Muscle of leg (tissue), 16 donors: ENCODE measurements around the gene TBCD. TPM values are rescaled to one million over a fixed set of nuclear protein-coding genes. Genes with fewer than 3 reads are reported as not detected.

Source experiments
- DNase-seq: peaks from one replicate; pipeline ENCODE4 v3.0.0; 2013
- H3K27ac ChIP-seq: one replicate; pipeline ENCODE4 v1.5.1; 2013; ENCODE audit warnings: mild to moderate bottlenecking, low read length, control low read depth
- H3K27me3 ChIP-seq: one replicate; pipeline ENCODE4 v1.6.1; 2013; ENCODE audit warnings: low read length; ENCODE audit not compliant: control insufficient read depth, insufficient read depth
- H3K36me3 ChIP-seq: one replicate; pipeline ENCODE4 v1.6.1; 2013; ENCODE audit warnings: low read length; ENCODE audit not compliant: control insufficient read depth, insufficient read depth
- H3K4me1 ChIP-seq: one replicate; pipeline ENCODE4 v1.6.1; 2013; ENCODE audit warnings: low read length; ENCODE audit not compliant: control insufficient read depth, insufficient read depth
- H3K4me3 ChIP-seq: one replicate; pipeline ENCODE4 v1.5.1; 2013; ENCODE audit warnings: low read length, control low read depth
- H3K9me3 ChIP-seq: replicated peaks from 2 replicates; pipeline ENCODE4 v1.6.1; 2013; ENCODE audit warnings: low read depth, low read length; ENCODE audit not compliant: control insufficient read depth
- WGBS: methylation state at CpG from one replicate; pipeline ENCODE4 v1.1.5; 2013; ENCODE audit warnings: missing lambda C conversion rate; ENCODE audit not compliant: insufficient coverage; 5-methylcytosine and 5-hydroxymethylcytosine counted together
- long read RNA-seq, 11 donors: transcript quantifications; one replicate each; lab custom pipeline, GENCODE V29; 2026
- polyA plus RNA-seq, 8 donors: library from polyadenylated mRNA; unstranded; fragments of 120-200 nt; gene quantifications; one replicate each; pipeline versions ENCODE4 v1.2.1 to v1.2.3, GENCODE V29; 2013; ENCODE audit warnings: inconsistent platforms in 1 of 8, low replicate concordance in 1 of 8; ENCODE audit not compliant: insufficient read length in 8 of 8, insufficient read depth in 1 of 8
- total RNA-seq: library from RNA; stranded (reverse); fragments of 120-200 nt; gene quantifications from one replicate; pipeline ENCODE4 v1.2.4, GENCODE V29; 2013

TBCD gene
- 47.8 TPM for total RNA-seq
- polyA plus RNA-seq: 10 to 100 TPM; 52.0 to 77.4 (median 65.0) TPM
- long read RNA-seq, donor 1, transcript TBCD-208 (3 exons, 776 nt): major isoform, 7 of 8 reads
- long read RNA-seq, donor 1, partial matches to known transcripts: 0 of 8 reads
- long read RNA-seq, donor 1, other reads (novel, unspliced or antisense): 0 of 8 reads
- long read RNA-seq, donor 2, partial matches to known transcripts: 0 of 1 reads
- long read RNA-seq, donor 2, other reads (novel, unspliced or antisense): 0 of 1 reads
- long read RNA-seq, donor 3, full-length matches to known transcripts: 13 of 19 reads
- long read RNA-seq, donor 3, partial matches to known transcripts: 6 of 19 reads
- long read RNA-seq, donor 3, other reads (novel, unspliced or antisense): 0 of 19 reads
- long read RNA-seq, donor 4, full-length matches to known transcripts: 4 of 4 reads
- long read RNA-seq, donor 4, partial matches to known transcripts: 0 of 4 reads
- long read RNA-seq, donor 4, other reads (novel, unspliced or antisense): 0 of 4 reads
- long read RNA-seq, donor 5, transcript TBCD-208 (3 exons, 776 nt): major isoform, 15 of 39 reads
- long read RNA-seq, donor 5, partial matches to known transcripts: 21 of 39 reads
- long read RNA-seq, donor 5, other reads (novel, unspliced or antisense): 0 of 39 reads
- long read RNA-seq, donor 6, full-length matches to known transcripts: 21 of 26 reads
- long read RNA-seq, donor 6, partial matches to known transcripts: 5 of 26 reads
- long read RNA-seq, donor 6, other reads (novel, unspliced or antisense): 0 of 26 reads
- long read RNA-seq, donor 7, full-length matches to known transcripts: 19 of 29 reads
- long read RNA-seq, donor 7, partial matches to known transcripts: 10 of 29 reads
- long read RNA-seq, donor 7, other reads (novel, unspliced or antisense): 0 of 29 reads
- long read RNA-seq, donor 8, transcript TBCD-208 (3 exons, 776 nt): major isoform, 5 of 6 reads
- long read RNA-seq, donor 8, partial matches to known transcripts: 0 of 6 reads
- long read RNA-seq, donor 8, other reads (novel, unspliced or antisense): 0 of 6 reads
- long read RNA-seq, donor 9, full-length matches to known transcripts: 13 of 13 reads
- long read RNA-seq, donor 9, partial matches to known transcripts: 0 of 13 reads
- long read RNA-seq, donor 9, other reads (novel, unspliced or antisense): 0 of 13 reads
- long read RNA-seq, donor 10, partial matches to known transcripts: 5 of 11 reads
- long read RNA-seq, donor 10, other reads (novel, unspliced or antisense): 0 of 11 reads
- long read RNA-seq, donor 11, transcript TBCD-208 (3 exons, 776 nt): major isoform, 5 of 8 reads
- long read RNA-seq, donor 11, partial matches to known transcripts: 0 of 8 reads
- long read RNA-seq, donor 11, other reads (novel, unspliced or antisense): 0 of 8 reads

GRCh38 chr17:82751571-82752370, at the start of gene TBCD:
Gene TBCD, plus strand, starts transcription at chr17:82752065. Its CDS starts 129 bp downstream, at chr17:82752194.
- Histone ChIP-seq H3K4me3 (peak within 1 kb of the TSS; percentile 73), H3K36me3 (peaks cover 13% of the 10 kb centered on the region), H3K27me3 (no peaks in the 10 kb centered on the region), H3K9me3 (peaks cover 16% of the 10 kb centered on the region), H3K4me1 (peaks cover 17% of the 10 kb centered on the region), H3K27ac (peak within 1 kb of the TSS; percentile 75)
- under 1% methylated on average over 94 of the region's 114 CpGs for WGBS
- peak; percentile 95 for DNase-seq

GRCh38 chr17:82702231-82702927, 49.5 kb upstream of the TBCD start:
- Histone ChIP-seq H3K36me3 (no peaks in the 10 kb centered on the region), H3K9me3 (no peaks in the 10 kb centered on the region), H3K4me1 (peaks cover 54% of the 10 kb centered on the region), H3K27ac (peak overlapping the region; percentile 67), H3K27me3 (peaks cover 3% of the 10 kb centered on the region), H3K4me3 (no peak overlapping the region)
- WGBS: 39% methylated on average over 18 of the region's 20 CpGs
- DNase-seq: no peak

- H3K9me3 ChIP-seq: no peaks in the 10 kb centered on the region
- H3K4me1 ChIP-seq: peaks cover 57% of the 10 kb centered on the region
- WGBS: 79% methylated on average over 20 of the region's 26 CpGs
- DNase-seq: no peak
- peak overlapping the region; percentile 67 for H3K27ac ChIP-seq
- H3K4me3 ChIP-seq: no peak overlapping the region
- H3K36me3 ChIP-seq: no peaks in the 10 kb centered on the region
- H3K27me3 ChIP-seq: no peaks in the 10 kb centered on the region
Observed at GRCh38 chr17:82703036-82703745, 48.7 kb upstream of the TBCD start.

GRCh38 chr17:82703935-82704865, 47.7 kb upstream of the TBCD start:
- no peak for DNase-seq
- no peaks in the 10 kb centered on the region for H3K27me3 ChIP-seq
- H3K27ac ChIP-seq: peak overlapping the region; percentile 44
- H3K9me3 ChIP-seq: no peaks in the 10 kb centered on the region
- WGBS: 72% methylated on average over 32 of the region's 38 CpGs
- no peaks in the 10 kb centered on the region for H3K36me3 ChIP-seq
- peaks cover 60% of the 10 kb centered on the region for H3K4me1 ChIP-seq
- H3K4me3 ChIP-seq: no peak overlapping the region

- Histone ChIP-seq H3K9me3 (no peaks in the 10 kb centered on the region), H3K4me3 (no peak overlapping the region), H3K27me3 (no peaks in the 10 kb centered on the region), H3K27ac (no peak overlapping the region), H3K36me3 (no peaks in the 10 kb centered on the region), H3K4me1 (peaks cover 60% of the 10 kb centered on the region)
- 97% methylated on average over 6 of the region's 13 CpGs for WGBS
- no peak for DNase-seq
Observed at GRCh38 chr17:82704886-82705285, 47.0 kb upstream of the TBCD start.

- H3K4me3 ChIP-seq: no peak overlapping the region
- WGBS: 92% methylated on average over 13 of the region's 18 CpGs
- no peaks in the 10 kb centered on the region for H3K27me3 ChIP-seq
- H3K27ac ChIP-seq: no peak overlapping the region
- DNase-seq: no peak
- H3K36me3 ChIP-seq: no peaks in the 10 kb centered on the region
- peaks cover 68% of the 10 kb centered on the region for H3K4me1 ChIP-seq
- H3K9me3 ChIP-seq: no peaks in the 10 kb centered on the region
Observed at GRCh38 chr17:82705756-82706155, 46.1 kb upstream of the TBCD start.

GRCh38 chr17:82709024-82709675, 42.7 kb upstream of the TBCD start:
- Histone ChIP-seq H3K36me3 (no peaks in the 10 kb centered on the region), H3K4me1 (peaks cover 61% of the 10 kb centered on the region), H3K27me3 (no peaks in the 10 kb centered on the region), H3K27ac (peak overlapping the region; percentile 78), H3K9me3 (no peaks in the 10 kb centered on the region), H3K4me3 (no peak overlapping the region)
- no peak for DNase-seq
- no CpG with 5 or more reads among the region's 9 CpGs for WGBS
